Measurements from ENCODE around the gene NOP16.

The NOP16 gene

DNA sequence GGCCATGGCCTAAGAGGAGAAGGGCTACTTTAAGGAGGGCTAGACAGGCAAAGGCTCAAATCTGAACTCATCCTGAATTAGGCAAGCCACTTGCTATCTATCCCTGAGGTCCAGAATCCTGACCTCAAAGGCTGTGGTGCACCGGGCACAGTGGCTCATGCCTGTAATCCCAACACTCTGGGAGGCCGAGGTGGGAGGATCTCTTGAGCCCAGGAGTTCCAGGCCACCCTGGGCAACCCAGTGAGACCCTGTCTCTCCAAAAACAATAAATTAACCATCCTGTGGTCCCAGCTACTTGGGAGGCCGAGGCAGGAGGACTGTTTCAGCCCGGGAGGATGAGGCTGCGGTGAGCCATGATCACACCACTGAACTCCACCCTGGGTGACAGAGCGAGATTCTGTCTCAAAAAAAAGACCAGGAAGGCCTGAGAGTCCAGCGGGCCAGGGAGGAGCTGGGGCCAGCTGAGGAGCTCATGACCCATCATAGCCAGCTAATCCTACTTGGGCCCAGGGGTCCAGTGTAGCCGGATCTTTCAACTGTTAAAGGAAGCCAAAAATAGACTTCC lies 4.0 kb downstream of the NOP16 start:
- no peak for DNase-seq

GRCh38 chr5:176383961-176384360 lies 4.4 kb downstream of the NOP16 start:
- DNase-seq: no peak

DNA sequence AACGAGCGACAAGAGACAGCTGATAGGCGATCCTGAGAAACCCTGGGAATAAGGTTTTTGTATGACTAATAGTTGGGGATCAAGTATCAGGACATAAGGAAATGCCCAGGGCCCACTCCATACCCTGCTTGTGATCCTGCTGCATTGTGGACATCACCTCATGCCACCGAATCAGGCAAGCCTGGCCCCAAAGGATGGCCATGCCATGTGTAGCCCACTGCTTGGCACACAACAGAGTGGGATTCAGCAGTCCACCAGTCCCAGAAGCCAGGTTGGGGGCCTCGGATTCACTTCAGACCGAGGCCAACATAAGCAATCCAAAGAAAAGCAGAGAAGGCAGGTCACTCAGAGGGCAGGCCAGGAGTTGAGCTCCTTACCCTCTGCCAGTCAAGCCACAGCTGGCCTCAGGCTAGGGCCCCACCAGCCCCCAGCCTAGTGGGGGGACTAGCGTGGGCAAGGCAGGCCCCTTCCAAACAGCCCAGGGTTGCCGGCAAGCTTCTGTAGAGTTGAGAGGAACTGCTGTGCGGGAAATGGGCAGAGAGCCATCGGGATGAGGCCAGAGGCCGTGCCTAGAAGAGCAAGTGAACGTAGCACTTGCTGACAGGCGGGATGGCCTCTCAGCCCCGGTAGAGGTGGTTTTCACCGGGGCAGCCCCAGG lies 5.0 kb downstream of the NOP16 start:
- no peak for DNase-seq

DNA sequence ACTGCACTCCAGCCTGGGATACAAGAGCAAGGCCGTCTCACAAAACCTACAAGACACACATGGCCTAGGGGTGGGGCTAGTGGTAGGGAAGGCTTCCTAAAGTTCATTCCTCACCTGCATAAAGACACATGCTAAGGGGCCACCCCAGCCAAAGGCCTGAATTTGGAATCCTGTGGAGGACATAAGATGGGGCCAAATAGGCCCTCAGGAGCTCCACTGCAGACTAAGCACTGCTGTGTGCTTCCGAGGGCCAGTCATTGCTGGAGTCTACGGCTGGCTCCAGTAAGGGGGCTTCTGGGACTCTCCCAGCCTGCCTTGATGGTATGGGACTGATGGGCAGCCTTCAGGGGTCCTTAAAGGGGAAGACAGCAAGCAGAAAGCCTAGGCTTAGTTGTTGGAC lies 5.7 kb downstream of the NOP16 start:
- no peak for DNase-seq

DNA sequence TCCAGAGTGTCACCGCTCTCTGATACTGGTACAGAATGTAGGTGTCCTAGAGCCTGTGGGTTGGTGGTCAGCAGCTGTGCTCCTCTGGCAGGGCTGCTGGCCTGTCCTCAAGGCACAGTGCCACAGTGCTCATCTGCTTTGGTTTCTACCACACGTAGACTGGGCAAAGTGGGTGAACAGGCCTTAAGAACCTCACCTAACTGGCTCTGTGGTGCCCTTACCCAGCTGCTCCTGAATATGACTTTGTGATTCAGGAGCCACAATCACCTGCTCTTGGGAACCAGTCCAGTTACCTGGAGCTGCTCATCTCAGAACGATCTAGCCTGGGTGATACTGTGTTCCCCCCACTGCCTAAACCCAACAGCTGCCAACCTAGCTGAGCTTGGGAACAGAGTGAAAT lies 6.4 kb downstream of the NOP16 start:
- no peak for DNase-seq

- DNase-seq: no peak
Observed at GRCh38 chr5:176381423-176381822, 7.0 kb downstream of the NOP16 start.

DNA sequence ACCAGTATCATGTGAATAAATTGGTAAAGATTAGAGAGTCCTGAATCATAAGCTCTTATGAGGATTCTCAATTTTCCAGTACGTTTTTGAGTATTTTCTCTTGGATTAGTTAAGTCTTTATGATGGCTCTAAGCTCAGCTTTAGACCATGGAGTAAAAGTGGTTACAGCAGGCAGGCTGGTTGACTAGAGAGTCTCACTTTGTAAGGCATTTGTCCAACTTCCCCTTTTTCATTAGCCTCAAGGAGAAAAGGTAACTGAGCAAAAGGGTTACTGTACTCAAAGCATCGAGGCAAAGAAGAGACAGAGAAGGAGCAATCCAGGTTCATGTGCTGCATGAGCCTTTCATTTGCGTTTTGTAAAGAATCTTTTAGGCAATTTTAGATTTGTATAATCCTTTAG lies 8.5 kb downstream of the NOP16 start:
- no peak for DNase-seq

- no peak for DNase-seq
Observed at GRCh38 chr5:176373100-176373818, 15.1 kb downstream of the NOP16 start.

DNA sequence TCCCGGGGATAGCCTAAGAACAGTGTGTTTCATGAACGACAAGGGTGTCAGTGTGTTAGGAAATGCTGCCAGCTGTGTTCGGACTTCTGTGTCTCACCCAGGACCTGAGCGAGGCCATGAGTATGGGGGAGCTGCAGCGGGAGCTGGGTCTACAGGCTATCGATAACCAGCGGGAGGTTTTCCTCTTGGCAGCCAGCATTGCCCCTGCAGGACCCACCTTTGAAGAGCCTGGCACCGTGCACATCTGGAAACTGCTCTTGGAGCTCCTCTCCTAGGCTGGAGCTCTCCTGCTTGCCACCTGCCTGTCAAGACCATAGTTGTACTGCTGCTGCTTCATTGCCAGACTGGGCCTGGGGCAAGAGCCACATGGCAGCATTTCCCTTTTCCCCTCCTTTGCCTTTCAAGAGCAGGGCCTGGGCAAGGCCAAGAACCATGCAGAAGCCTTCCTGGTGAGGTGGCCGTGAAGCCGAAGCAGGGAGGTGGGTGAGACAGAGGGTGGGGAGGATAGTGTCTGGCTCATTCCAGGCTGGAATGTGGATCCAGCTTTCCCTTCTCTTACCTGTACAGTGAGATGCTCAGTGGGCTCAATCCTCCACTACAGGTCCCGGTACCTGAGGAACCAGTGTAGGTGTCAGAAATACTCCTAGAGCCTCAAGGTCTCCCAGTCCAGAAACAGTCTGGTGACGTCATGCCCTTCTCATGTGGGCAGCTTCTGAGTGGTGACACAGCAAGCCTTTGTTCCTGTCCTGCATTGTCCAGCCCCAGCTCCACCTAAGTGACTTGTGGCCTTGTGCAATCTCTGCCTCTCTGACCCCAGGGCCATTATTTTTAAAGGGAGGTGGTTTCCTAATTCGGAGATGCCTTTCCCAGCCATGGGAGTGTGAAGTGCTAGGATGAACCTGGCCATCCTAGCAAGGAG lies 16.5 kb downstream of the NOP16 start:
- no peak for DNase-seq

- DNase-seq: no peak
Observed at GRCh38 chr5:176369934-176370711, 18.3 kb downstream of the NOP16 start.

DNA sequence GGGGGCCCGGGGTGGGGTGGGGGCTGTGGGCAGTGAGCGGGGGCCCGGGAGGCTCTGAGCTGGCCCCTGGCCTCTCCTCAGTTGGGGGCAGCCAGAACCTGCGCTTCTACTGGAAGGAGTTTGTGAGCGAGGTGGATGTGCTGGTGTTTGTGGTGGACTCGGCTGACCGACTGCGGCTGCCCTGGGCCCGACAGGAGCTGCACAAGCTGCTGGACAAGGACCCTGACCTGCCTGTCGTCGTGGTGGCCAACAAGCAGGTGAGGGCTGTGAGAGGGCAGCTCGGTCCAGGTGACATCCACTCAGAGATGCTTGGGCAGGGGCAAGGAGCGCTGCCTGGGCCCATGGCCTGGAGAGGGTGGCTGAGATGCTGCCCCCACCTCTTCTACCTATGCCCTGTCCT lies 19.7 kb downstream of the NOP16 start:
- DNase-seq: no peak

- DNase-seq: no peak
Observed at GRCh38 chr5:176366232-176366894, 22.0 kb downstream of the NOP16 start.

DNA sequence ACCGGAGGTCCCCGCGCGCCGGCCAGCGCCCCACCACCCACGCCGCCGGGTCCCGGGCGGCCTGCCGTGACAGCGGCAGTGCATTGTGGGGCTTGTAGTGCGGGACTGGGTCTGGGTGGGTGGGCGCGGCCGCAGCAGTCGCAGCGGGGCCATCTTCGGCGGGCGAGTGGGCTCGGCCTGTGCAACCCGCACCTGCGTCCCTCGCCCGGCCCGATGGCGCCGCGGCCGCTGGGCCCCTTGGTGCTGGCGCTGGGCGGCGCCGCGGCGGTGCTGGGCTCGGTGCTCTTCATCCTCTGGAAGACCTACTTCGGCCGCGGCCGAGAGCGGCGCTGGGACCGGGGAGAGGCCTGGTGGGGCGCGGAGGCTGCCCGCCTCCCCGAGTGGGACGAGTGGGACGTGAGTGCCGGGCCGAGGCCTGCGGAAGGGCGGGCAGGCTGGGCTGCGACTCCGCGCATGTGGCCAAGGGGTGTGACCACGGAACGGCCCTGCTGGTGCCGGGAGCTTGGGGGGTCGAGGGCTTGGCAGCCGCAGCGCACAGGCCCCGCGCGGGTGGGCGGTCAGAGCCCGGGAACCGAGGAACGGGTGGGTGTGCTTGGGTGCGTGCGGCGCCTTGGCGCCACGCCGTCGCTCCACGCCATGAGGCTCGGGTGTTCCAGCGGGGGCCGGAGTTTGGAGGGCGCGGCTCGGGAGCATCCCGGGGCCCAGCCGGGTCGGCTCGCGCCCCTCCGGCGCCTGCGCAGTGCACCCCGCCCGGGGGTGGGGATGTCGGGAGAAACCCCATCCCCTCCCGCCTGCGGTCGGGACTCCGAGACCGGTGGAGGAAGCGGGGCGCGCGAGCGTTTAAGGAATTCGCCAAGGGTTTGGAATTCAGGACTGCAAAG lies 22.8 kb downstream of the NOP16 start, which contains the start of gene ARL10:
Gene ARL10, plus strand, starts transcription at position 137 of the 881 bp plus-strand sequence. Its CDS starts 77 bp downstream, at position 214.
- DNase-seq: peak; percentile 41

DNA sequence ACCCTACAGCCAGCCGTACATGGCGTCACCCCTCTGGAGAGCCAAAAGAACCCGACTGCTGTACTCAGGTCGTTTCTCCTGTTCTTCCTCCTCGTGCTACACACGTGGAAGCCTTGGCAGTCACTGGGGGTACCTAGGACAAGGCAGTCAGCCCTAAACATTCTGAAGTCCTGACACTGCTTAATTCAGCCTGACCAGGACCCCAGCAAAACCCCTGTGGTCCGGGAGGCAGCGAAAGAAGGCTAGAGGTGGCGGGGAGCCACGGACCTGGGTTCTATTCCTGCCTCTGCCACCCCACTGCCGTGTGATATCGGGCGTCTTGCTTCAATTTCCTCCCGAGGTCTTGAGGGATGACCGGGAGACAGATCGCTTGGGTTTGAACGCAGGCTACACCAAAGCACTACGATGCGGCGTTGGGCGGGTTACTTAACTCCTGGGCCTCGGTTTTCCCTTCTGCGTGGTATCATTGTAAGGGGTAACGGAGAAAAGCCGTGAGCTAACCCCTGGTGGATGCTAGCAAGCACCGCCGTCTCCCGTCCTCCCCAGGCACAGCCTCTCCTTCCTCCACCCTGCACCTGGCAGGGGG lies 23.5 kb downstream of the NOP16 start:
- DNase-seq: no peak

- DNase-seq: no peak
Observed at GRCh38 chr5:176362233-176362490, 26.2 kb downstream of the NOP16 start.

- peak; percentile 85 for DNase-seq
Observed at GRCh38 chr5:176361437-176362232, 26.8 kb downstream of the NOP16 start, which contains the start of gene KIAA1191. Gene KIAA1191, minus strand, starts transcription at chr5:176361764. Its CDS starts 2,256 bp downstream, at chr5:176359508.

DNA sequence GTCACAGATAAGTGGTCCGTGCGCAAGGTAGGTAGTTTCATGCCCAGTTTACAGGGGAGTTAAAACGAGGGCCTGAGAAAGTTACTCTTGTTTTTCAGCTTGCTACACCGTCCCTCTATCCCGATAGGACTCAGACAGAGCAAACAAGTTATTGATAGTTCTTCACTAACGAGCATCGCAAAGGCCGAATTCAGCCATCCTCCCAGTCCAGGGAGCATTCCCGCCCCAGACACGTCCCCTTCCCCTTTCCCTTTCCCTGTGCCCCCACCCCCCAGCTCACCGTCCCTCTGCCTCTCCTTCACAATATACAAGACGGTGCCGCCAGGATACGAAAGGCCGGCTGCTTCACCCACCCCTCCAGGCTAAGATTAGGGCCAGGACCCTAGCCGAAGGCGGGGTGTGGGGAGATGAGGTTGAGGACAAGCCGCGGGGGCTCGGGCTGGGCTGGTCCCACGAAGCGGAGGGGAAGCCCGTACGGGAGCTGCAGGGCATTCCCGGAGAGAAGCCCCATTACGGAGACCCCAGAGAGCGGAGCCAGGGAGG lies 27.4 kb downstream of the NOP16 start:
- no peak for DNase-seq

DNA sequence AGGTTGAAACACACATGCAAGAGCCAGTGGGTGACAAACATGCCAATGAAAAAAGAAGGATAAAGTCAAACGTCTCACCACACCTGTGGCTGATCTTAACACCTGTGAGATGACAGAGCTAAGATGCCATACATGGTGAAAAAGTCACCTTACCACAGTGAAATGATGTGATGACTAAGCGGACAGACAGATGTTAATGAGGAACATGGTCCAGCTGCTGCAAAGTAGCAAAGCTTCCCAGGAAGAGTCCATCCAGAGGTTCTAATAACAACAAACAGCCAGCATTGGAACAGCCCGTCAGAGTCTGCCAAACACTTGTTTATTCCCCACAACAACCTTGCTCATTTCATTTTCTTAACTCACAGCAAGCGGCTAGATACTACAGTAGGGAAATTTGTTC lies 28.7 kb downstream of the NOP16 start:
- DNase-seq: no peak

DNA sequence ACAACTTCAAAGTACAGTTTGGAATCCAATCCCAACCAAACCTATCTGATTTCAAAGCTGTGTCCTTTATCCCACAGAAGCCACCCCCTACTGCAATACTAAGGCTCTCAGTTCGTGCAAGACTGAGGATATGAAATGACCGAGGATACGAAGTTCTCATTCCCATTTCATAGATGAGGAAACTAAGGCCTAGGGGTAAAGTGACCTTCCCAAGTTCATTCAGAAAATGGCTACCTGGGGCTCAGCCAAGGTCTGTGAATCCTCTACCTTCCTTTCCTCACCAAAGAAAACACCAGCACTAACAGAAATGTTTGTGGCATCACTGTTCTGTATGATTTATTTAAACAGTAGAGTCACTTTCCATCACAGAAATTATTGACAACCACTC lies 32.2 kb downstream of the NOP16 start:
- no peak for DNase-seq
